ENCODE measurements around the gene EWSR1.

DNA sequence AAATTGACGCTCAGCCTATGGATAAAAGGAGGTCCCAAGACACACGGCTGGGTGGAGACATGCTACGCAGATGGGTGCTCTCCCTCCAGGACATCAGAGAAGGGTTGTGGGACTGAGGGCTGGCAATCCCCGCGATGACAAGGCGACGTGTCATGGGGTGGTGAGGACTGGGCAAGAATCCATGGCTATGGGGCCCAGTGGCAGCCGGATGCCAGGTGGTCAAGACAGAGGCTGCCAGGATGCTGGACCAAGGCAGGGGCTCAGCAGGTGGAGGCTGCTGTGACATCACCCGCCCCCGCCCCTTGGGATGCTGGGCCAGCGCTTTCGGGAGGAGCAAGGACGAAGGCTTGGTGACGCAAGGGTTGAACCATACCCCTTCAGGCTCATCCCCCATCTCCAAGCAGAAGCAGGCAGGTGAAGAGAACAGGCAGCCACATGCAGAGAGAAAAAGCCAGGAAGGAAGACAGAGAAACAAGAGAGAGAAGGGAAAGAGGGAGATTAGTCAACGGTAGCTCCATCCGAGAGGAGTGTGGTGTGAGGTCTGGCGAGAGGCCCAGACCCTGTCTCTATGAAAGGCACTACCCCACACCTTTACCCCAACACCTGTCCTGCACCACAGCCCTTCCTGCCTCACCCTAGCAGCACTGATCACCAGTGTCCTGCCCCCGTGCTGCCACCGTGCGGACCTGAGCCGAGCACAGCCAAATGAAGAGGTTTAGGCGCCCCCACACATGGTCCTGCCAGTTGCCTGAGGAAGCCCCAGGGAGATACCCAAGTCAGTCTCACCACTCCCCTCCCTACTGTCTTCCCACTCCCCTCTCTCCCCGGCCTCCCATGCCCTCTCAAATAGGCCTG lies 71.5 kb downstream of the EWSR1 start:
- TF ChIP-seq POLR2A (IDR thresholded peaks at IDR 0.05; ENCODE audit: low read length), result no peak
- TF ChIP-seq GATA1 (IDR thresholded peaks at IDR 0.05; ENCODE audit: low read depth, low read length), result no peak

Data from erythroblast (primary cell).